NCI-H345 treated with DMSO at 0.1 percent for 48 hours (cell line): ENCODE measurements around the gene HOXD10.

Experiments
- DNase-seq: peaks from one replicate; lab custom pipeline; 2025; ENCODE audit not compliant: unreplicated experiment; lab: John Stamatoyannopoulos, UW

HOXD10 gene

GRCh38 chr2:176121190-176122051 lies 4.8 kb downstream of the HOXD10 start:
- no peak for DNase-seq

GRCh38 chr2:176122052-176122682 lies 5.6 kb downstream of the HOXD10 start:
- DNase-seq = no peak

GRCh38 chr2:176122683-176123410 lies 6.3 kb downstream of the HOXD10 start, which contains the start of gene HOXD9:
HOXD9 (plus strand) TSS chr2:176122719; CDS start chr2:176122769, 50 bp downstream.
- peak; percentile 31 for DNase-seq

- DNase-seq = no peak
Observed at GRCh38 chr2:176123411-176124109, 7.0 kb downstream of the HOXD10 start.

GRCh38 chr2:176124110-176124946 lies 7.8 kb downstream of the HOXD10 start:
- no peak for DNase-seq

- DNase-seq = no peak
Observed at GRCh38 chr2:176124947-176125771, 8.6 kb downstream of the HOXD10 start.

GRCh38 chr2:176125772-176126054 lies 9.1 kb downstream of the HOXD10 start:
- DNase-seq = no peak

GRCh38 chr2:176126929-176127773 lies 10.6 kb downstream of the HOXD10 start:
- peak; percentile 67 for DNase-seq

- DNase-seq = no peak
Observed at GRCh38 chr2:176127774-176128072, 11.1 kb downstream of the HOXD10 start.

- peak; percentile 28 for DNase-seq
Observed at GRCh38 chr2:176128172-176128981, 11.8 kb downstream of the HOXD10 start.

- peak; percentile 64 for DNase-seq
Observed at GRCh38 chr2:176128982-176129796, 12.6 kb downstream of the HOXD10 start, which contains the start of gene HOXD8. HOXD8 (plus strand) TSS chr2:176129705; CDS start chr2:176130367, 662 bp downstream.

GRCh38 chr2:176129813-176130146 lies 13.2 kb downstream of the HOXD10 start:
- no peak for DNase-seq

- DNase-seq = peak; percentile 57
Observed at GRCh38 chr2:176130147-176130956, 13.8 kb downstream of the HOXD10 start.

GRCh38 chr2:176130957-176131847 lies 14.6 kb downstream of the HOXD10 start:
- no peak for DNase-seq

GRCh38 chr2:176131848-176132158 lies 15.2 kb downstream of the HOXD10 start:
- no peak for DNase-seq
